Panc1 (cell line): ENCODE measurements around the gene KRT86.

Source experiments
- POLR2AphosphoS5 ChIP-seq: IDR thresholded peaks from 2 replicates; pipeline ENCODE4 v1.6.1; 2012; ENCODE audit warnings: mild to moderate bottlenecking, low read depth, low read length, moderate library complexity
- TF ChIP-seq, protein P1 (sequence below): fragments of 450-650 bp; IDR thresholded peaks from 2 replicates; pipeline ENCODE4 v1.5.1; 2017; ENCODE audit warnings: mild to moderate bottlenecking
- TF ChIP-seq, protein P2 (sequence below), 2 experiments: IDR thresholded peaks; 2 replicates each; pipeline ENCODE4 v1.6.1; 2011 to 2012; ENCODE audit warnings: low read depth in 2 of 2, control low read depth in 1 of 2, low read length in 1 of 2, mild to moderate bottlenecking in 1 of 2, moderate library complexity in 1 of 2; ENCODE audit not compliant: insufficient read depth in 1 of 2

DNA sequence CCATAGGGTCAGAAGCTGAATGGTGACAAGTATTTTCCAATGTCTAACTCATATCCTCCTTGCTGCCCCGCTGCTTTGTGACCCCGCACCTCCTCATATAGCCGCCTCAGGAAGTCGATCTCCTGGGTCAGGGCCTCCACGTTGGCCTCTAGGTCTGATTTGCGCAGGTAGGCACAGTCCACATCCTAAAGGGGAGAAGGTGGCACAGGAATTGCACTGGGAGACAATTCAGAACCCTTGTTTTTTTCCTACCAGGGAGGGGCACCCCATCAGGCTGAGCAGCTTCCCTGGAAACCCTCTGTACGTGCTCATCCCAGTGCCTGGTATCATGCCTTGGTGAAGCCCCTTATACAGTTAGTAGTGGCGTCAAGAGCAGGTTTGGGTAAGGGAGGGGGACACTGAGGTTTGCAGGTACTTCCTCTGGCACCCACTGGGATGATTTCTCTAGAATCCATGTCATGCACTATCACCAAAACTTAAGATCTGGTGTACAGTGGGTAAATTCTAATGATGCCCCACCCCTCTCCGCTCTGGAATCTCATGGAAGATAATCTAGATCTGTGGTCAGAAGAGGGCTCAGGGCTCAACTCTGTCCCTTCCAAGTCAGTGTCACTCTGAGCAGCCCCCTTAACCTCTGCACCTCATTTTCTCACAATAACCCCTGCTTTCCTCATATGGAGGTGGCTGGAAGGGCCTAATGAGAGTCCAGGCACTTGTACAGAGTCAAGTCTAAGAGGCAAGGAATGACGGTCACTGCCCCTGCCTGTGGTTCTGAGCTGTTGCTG, 20.1 kb upstream of the KRT86 start:
- TF ChIP-seq, protein P1, sequence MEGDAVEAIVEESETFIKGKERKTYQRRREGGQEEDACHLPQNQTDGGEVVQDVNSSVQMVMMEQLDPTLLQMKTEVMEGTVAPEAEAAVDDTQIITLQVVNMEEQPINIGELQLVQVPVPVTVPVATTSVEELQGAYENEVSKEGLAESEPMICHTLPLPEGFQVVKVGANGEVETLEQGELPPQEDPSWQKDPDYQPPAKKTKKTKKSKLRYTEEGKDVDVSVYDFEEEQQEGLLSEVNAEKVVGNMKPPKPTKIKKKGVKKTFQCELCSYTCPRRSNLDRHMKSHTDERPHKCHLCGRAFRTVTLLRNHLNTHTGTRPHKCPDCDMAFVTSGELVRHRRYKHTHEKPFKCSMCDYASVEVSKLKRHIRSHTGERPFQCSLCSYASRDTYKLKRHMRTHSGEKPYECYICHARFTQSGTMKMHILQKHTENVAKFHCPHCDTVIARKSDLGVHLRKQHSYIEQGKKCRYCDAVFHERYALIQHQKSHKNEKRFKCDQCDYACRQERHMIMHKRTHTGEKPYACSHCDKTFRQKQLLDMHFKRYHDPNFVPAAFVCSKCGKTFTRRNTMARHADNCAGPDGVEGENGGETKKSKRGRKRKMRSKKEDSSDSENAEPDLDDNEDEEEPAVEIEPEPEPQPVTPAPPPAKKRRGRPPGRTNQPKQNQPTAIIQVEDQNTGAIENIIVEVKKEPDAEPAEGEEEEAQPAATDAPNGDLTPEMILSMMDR = no peak
- no peak for TF ChIP-seq POLR2AphosphoS5
- TF ChIP-seq, protein P2, sequence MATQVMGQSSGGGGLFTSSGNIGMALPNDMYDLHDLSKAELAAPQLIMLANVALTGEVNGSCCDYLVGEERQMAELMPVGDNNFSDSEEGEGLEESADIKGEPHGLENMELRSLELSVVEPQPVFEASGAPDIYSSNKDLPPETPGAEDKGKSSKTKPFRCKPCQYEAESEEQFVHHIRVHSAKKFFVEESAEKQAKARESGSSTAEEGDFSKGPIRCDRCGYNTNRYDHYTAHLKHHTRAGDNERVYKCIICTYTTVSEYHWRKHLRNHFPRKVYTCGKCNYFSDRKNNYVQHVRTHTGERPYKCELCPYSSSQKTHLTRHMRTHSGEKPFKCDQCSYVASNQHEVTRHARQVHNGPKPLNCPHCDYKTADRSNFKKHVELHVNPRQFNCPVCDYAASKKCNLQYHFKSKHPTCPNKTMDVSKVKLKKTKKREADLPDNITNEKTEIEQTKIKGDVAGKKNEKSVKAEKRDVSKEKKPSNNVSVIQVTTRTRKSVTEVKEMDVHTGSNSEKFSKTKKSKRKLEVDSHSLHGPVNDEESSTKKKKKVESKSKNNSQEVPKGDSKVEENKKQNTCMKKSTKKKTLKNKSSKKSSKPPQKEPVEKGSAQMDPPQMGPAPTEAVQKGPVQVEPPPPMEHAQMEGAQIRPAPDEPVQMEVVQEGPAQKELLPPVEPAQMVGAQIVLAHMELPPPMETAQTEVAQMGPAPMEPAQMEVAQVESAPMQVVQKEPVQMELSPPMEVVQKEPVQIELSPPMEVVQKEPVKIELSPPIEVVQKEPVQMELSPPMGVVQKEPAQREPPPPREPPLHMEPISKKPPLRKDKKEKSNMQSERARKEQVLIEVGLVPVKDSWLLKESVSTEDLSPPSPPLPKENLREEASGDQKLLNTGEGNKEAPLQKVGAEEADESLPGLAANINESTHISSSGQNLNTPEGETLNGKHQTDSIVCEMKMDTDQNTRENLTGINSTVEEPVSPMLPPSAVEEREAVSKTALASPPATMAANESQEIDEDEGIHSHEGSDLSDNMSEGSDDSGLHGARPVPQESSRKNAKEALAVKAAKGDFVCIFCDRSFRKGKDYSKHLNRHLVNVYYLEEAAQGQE (IDR thresholded peaks at IDR 0.05; ENCODE audit: insufficient read depth in 1 of 2, low read depth in 2 of 2, low read length in 1 of 2) = no peak
